Esophagus (tissue), 2 donors: ENCODE results near the gene SHC4. TPM values are rescaled to one million over a fixed set of nuclear protein-coding genes. Genes with fewer than 3 reads are reported as not detected.
A peak's percentile ranks its signal among the peaks of the same experiment; 100 is the strongest.

ENCODE experiments used
- H3K27ac ChIP-seq, 2 donors: one replicate each; pipeline ENCODE4 v1.5.1; 2013; ENCODE audit warnings: low read depth in 2 of 2, mild to moderate bottlenecking in 2 of 2, inconsistent platforms in 1 of 2, low read length in 1 of 2, moderate library complexity in 1 of 2
- H3K27me3 ChIP-seq, 2 donors: one replicate each; pipeline ENCODE4 v1.6.1; 2013; ENCODE audit warnings: low read length in 2 of 2, control low read depth in 1 of 2, mild to moderate bottlenecking in 1 of 2; ENCODE audit not compliant: insufficient read depth in 2 of 2, control insufficient read depth in 1 of 2
- H3K36me3 ChIP-seq, 2 donors: one replicate each; pipeline ENCODE4 v1.6.1; 2013; ENCODE audit warnings: low read length in 1 of 2; ENCODE audit not compliant: control insufficient read depth in 2 of 2, insufficient read depth in 2 of 2
- H3K4me1 ChIP-seq, 2 donors: one replicate each; pipeline ENCODE4 v1.6.1; 2013; ENCODE audit warnings: low read length in 1 of 2; ENCODE audit not compliant: control insufficient read depth in 2 of 2, insufficient read depth in 2 of 2
- H3K4me3 ChIP-seq, 2 donors: one replicate each; pipeline ENCODE4 v1.5.1; 2013; ENCODE audit warnings: low read length in 2 of 2, mild to moderate bottlenecking in 2 of 2, low read depth in 1 of 2, moderate library complexity in 1 of 2
- H3K9me3 ChIP-seq, 2 donors: one replicate each; pipeline ENCODE4 v1.6.1; 2013; ENCODE audit warnings: mild to moderate bottlenecking in 2 of 2, low read depth in 1 of 2, low read length in 1 of 2, moderate library complexity in 1 of 2; ENCODE audit not compliant: control insufficient read depth in 2 of 2, insufficient read depth in 1 of 2
- WGBS, 2 donors: extraction: QIAGEN DNeasy Blood & Tissue Kit; methylation state at CpG; one replicate each; pipeline ENCODE4 v1.1.7; 2013; 5-methylcytosine and 5-hydroxymethylcytosine counted together
- polyA plus RNA-seq, 2 donors: library from polyadenylated mRNA; stranded (reverse); fragments of 200-250 nt; gene quantifications; one replicate each; pipeline ENCODE4 v1.2.3, GENCODE V29; 2013
- donor health status: healthy with polysubstance abuse.
- donor health status: Bipolar disorder and iron deficiency.

Gene SHC4
- polyA plus RNA-seq, 2 donors, result 0.08 to 0.12 TPM

GRCh38 chr15:48834756-48835155 is 129.0 kb downstream of the SHC4 start:
- WGBS, 2 donors, result 84% methylated on average over 5 of the region's 5 CpGs
- Histone ChIP-seq H3K36me3 (no peaks in the 10 kb centered on the region), H3K27me3 (no peaks in the 10 kb centered on the region), H3K4me1 (no peaks in the 10 kb centered on the region), H3K4me3 (no peak overlapping the region), H3K27ac (no peak overlapping the region), H3K9me3 (peaks cover 0 to 4% of the 10 kb centered on the region in 2 donors)

GRCh38 chr15:48833526-48834239 is 130.0 kb downstream of the SHC4 start:
- H3K4me1 ChIP-seq, result no peaks in the 10 kb centered on the region
- H3K36me3 ChIP-seq, result no peaks in the 10 kb centered on the region
- H3K27ac ChIP-seq, result no peak overlapping the region
- H3K27me3 ChIP-seq, result no peaks in the 10 kb centered on the region
- H3K4me3 ChIP-seq, result no peak overlapping the region
- peaks cover 0 to 4% of the 10 kb centered on the region in 2 donors for H3K9me3 ChIP-seq

GRCh38 chr15:48832648-48833047 is 131.1 kb downstream of the SHC4 start:
- H3K36me3 ChIP-seq, result no peaks in the 10 kb centered on the region
- H3K27ac ChIP-seq, result no peak overlapping the region
- H3K4me1 ChIP-seq, result no peaks in the 10 kb centered on the region
- H3K4me3 ChIP-seq, result no peak overlapping the region
- H3K9me3 ChIP-seq, result peaks cover 0 to 4% of the 10 kb centered on the region in 2 donors
- H3K27me3 ChIP-seq, result no peaks in the 10 kb centered on the region

GRCh38 chr15:48828906-48829305 is 134.8 kb downstream of the SHC4 start:
- Histone ChIP-seq H3K36me3 (no peaks in the 10 kb centered on the region), H3K4me3 (no peak overlapping the region), H3K27ac (no peak overlapping the region), H3K4me1 (no peaks in the 10 kb centered on the region), H3K27me3 (no peaks in the 10 kb centered on the region), H3K9me3 (peaks cover 0 to 4% of the 10 kb centered on the region in 2 donors)

GRCh38 chr15:48828471-48828870 is 135.2 kb downstream of the SHC4 start:
- no peaks in the 10 kb centered on the region for H3K27me3 ChIP-seq
- H3K4me3 ChIP-seq, result no peak overlapping the region
- H3K4me1 ChIP-seq, result no peaks in the 10 kb centered on the region
- 63 to 72% methylated on average over 4 of the region's 4 CpGs for WGBS, 2 donors
- peaks cover 0 to 4% of the 10 kb centered on the region in 2 donors for H3K9me3 ChIP-seq
- no peak overlapping the region for H3K27ac ChIP-seq
- H3K36me3 ChIP-seq, result no peaks in the 10 kb centered on the region

- H3K4me1 ChIP-seq, result no peaks in the 10 kb centered on the region
- H3K9me3 ChIP-seq, result no peaks in the 10 kb centered on the region
- no peak overlapping the region for H3K4me3 ChIP-seq
- H3K27ac ChIP-seq, result no peak overlapping the region
- WGBS, 2 donors, result 80 to 88% methylated on average over 1 of the region's 1 CpG
- H3K27me3 ChIP-seq, result no peaks in the 10 kb centered on the region
- no peaks in the 10 kb centered on the region for H3K36me3 ChIP-seq
Measured at GRCh38 chr15:48825075-48825474, 138.6 kb downstream of the SHC4 start.

GRCh38 chr15:48823706-48824105 is 140.0 kb downstream of the SHC4 start:
- 39 to 52% methylated on average over 1 of the region's 1 CpG for WGBS, 2 donors
- no peak overlapping the region for H3K4me3 ChIP-seq

GRCh38 chr15:48823237-48823636 is 140.5 kb downstream of the SHC4 start:
- Histone ChIP-seq H3K4me3 (no peak overlapping the region), H3K27me3 (no peaks in the 10 kb centered on the region), H3K9me3 (no peaks in the 10 kb centered on the region), H3K27ac (no peak overlapping the region), H3K4me1 (no peaks in the 10 kb centered on the region), H3K36me3 (no peaks in the 10 kb centered on the region)
- 14 to 22% methylated on average over 1 of the region's 1 CpG for WGBS, 2 donors

More at GRCh38 chr15:48823706-48824105, 140.0 kb downstream of the SHC4 start:
- no peaks in the 10 kb centered on the region for H3K9me3 ChIP-seq
- no peaks in the 10 kb centered on the region for H3K4me1 ChIP-seq
- no peak overlapping the region for H3K27ac ChIP-seq
- H3K27me3 ChIP-seq, result no peaks in the 10 kb centered on the region
- H3K36me3 ChIP-seq, result no peaks in the 10 kb centered on the region

GRCh38 chr15:48814286-48814685 is 149.4 kb downstream of the SHC4 start:
- no peaks in the 10 kb centered on the region for H3K9me3 ChIP-seq
- no peaks in the 10 kb centered on the region for H3K27me3 ChIP-seq
- no peak overlapping the region for H3K27ac ChIP-seq
- no peaks in the 10 kb centered on the region for H3K4me1 ChIP-seq
- no peaks in the 10 kb centered on the region for H3K36me3 ChIP-seq
- H3K4me3 ChIP-seq, result no peak overlapping the region
- WGBS, 2 donors, result 79 to 86% methylated on average over 2 of the region's 2 CpGs

- Histone ChIP-seq H3K27me3 (no peaks in the 10 kb centered on the region), H3K9me3 (no peaks in the 10 kb centered on the region)
- 10 to 12% methylated on average over 25 of the region's 25 CpGs for WGBS, 2 donors
Measured at GRCh38 chr15:48811325-48811958, 152.3 kb downstream of the SHC4 start.

More at GRCh38 chr15:48811325-48811958, 152.3 kb downstream of the SHC4 start:
- Histone ChIP-seq H3K36me3 (no peaks in the 10 kb centered on the region), H3K4me1 (no peaks in the 10 kb centered on the region), H3K4me3 (peak overlapping the region; percentile 84 to 87), H3K27ac (no peak overlapping the region)
